ENCODE measurements around the gene IL1A.
A peak's percentile ranks its signal among the peaks of the same experiment; 100 is the strongest.

Gene IL1A

GRCh38 chr2:112817082-112817689 lies 32.9 kb upstream of the IL1A start:
- no peak for DNase-seq

- DNase-seq, result no peak
Observed at GRCh38 chr2:112814278-112814677, 30.0 kb upstream of the IL1A start.

GRCh38 chr2:112813280-112813966 lies 29.1 kb upstream of the IL1A start:
- DNase-seq, result no peak

- no peak for DNase-seq
Observed at GRCh38 chr2:112812318-112813267, 28.3 kb upstream of the IL1A start.

- DNase-seq, result peak; percentile 36
Observed at GRCh38 chr2:112811841-112812306, 27.6 kb upstream of the IL1A start.

- no peak for DNase-seq
Observed at GRCh38 chr2:112811276-112811831, 27.1 kb upstream of the IL1A start.

- DNase-seq, result no peak
Observed at GRCh38 chr2:112809112-112809511, 24.8 kb upstream of the IL1A start.

GRCh38 chr2:112807233-112807807 lies 23.0 kb upstream of the IL1A start:
- DNase-seq, result no peak

- no peak for DNase-seq
Observed at GRCh38 chr2:112805542-112805941, 21.2 kb upstream of the IL1A start.

GRCh38 chr2:112803691-112804521 lies 19.6 kb upstream of the IL1A start:
- DNase-seq, result no peak

- DNase-seq, result no peak
Observed at GRCh38 chr2:112800881-112801583, 16.7 kb upstream of the IL1A start.

- DNase-seq, result no peak
Observed at GRCh38 chr2:112798979-112799975, 15.0 kb upstream of the IL1A start.

- no peak for DNase-seq
Observed at GRCh38 chr2:112796486-112796885, 12.2 kb upstream of the IL1A start.

GRCh38 chr2:112795774-112796173 lies 11.5 kb upstream of the IL1A start:
- no peak for DNase-seq

- DNase-seq, result no peak
Observed at GRCh38 chr2:112794841-112795240, 10.5 kb upstream of the IL1A start.

- DNase-seq, result peak; percentile 28
Observed at GRCh38 chr2:112794131-112794733, 9.9 kb upstream of the IL1A start.

GRCh38 chr2:112793449-112793978 lies 9.2 kb upstream of the IL1A start:
- DNase-seq, result no peak

- DNase-seq, result no peak
Observed at GRCh38 chr2:112792419-112792818, 8.1 kb upstream of the IL1A start.

- no peak for DNase-seq
Observed at GRCh38 chr2:112791693-112792230, 7.5 kb upstream of the IL1A start.
